ENCODE data around the gene MYH14. TPM values are rescaled to one million over a fixed set of nuclear protein-coding genes. Genes with fewer than 3 reads are reported as not detected.

MYH14 gene
- total and polyA plus RNA-seq, 9 donors = 0.23 to 82.1 (median 3.2) TPM

DNA sequence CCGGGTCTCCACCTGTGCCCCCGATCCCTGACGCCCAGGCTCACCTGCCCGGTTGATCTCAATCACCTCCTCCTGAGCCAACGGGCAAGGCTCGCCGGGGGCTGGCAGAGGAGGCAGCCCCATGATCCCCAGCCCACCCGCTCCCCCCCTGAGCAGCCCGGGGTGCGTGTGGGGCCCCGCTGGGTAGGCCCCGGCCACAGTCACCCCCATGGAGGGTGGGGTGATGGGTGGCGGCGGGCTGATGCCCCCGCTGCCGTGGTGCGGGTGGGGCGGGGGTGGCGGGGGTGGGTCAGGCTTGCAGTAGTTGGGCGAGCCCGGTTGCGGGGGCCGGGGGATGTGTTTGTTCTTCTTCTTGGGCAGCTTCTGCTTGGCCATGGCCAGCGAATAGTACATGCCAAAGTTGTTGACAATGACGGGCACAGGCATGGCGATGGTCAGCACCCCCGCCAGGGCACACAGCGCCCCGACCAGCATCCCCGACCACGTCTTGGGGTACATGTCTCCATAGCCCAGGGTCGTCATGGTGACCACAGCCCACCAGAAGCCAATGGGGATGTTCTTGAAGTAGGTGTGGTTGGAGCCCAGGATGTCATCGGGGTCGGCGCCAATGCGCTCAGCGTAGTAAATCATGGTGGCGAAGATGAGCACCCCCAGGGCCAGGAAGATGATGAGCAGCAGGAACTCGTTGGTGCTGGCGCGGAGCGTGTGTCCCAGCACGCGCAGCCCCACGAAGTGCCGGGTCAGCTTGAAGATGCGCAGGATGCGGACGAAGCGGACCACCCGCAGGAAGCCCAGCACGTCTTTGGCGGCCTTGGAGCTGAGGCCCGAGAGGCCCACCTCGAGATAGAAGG, 119.7 kb downstream of the MYH14 start:
- TF ChIP-seq, protein P1, sequence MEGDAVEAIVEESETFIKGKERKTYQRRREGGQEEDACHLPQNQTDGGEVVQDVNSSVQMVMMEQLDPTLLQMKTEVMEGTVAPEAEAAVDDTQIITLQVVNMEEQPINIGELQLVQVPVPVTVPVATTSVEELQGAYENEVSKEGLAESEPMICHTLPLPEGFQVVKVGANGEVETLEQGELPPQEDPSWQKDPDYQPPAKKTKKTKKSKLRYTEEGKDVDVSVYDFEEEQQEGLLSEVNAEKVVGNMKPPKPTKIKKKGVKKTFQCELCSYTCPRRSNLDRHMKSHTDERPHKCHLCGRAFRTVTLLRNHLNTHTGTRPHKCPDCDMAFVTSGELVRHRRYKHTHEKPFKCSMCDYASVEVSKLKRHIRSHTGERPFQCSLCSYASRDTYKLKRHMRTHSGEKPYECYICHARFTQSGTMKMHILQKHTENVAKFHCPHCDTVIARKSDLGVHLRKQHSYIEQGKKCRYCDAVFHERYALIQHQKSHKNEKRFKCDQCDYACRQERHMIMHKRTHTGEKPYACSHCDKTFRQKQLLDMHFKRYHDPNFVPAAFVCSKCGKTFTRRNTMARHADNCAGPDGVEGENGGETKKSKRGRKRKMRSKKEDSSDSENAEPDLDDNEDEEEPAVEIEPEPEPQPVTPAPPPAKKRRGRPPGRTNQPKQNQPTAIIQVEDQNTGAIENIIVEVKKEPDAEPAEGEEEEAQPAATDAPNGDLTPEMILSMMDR (IDR thresholded peaks at IDR 0.05) = no peak
- TF ChIP-seq EP300 (IDR thresholded peaks at IDR 0.05) = no peak
- TF ChIP-seq POLR2A (IDR thresholded peaks at IDR 0.05) = no peak
- DNase-seq = no peak
- no peaks in the 10 kb centered on the region for H3K4me1 ChIP-seq (ENCODE audit: insufficient read depth)
- H3K9me3 ChIP-seq = no peaks in the 10 kb centered on the region
- 90 to 91% (median 90%) methylated on average over 45 to 55 of the region's 55 CpGs for WGBS, 3 donors
- intact Hi-C loops (cut with DNase I) = no loop called here
- H3K4me3 ChIP-seq = no peak overlapping the region
- no peak overlapping the region for H3K27ac ChIP-seq
- no peaks in the 10 kb centered on the region for H3K36me3 ChIP-seq
- H3K27me3 ChIP-seq = no peaks in the 10 kb centered on the region

DNA sequence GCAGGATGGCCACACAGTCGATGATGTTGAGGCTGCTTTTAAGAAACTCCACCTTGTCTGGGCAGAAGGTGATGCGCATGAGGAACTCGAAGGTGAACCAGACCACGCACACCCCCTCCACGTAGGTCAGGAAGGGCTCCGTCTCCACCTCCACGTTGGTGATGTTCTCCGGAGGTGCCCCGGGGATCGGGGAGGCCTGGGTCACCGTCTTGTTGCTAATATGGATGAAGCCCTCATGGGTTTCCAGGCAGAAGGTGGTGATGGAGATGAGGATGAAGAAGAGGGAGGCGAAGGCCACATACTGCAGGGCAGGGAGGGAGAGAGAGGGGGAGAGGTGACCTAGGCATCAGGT, 120.3 kb downstream of the MYH14 start:
- Histone ChIP-seq H3K4me3 (no peak overlapping the region), H3K4me1 (ENCODE audit: insufficient read depth) (no peaks in the 10 kb centered on the region), H3K36me3 (no peaks in the 10 kb centered on the region), H3K27me3 (no peaks in the 10 kb centered on the region), H3K9me3 (no peaks in the 10 kb centered on the region), H3K27ac (no peak overlapping the region)
- 86 to 93% (median 87%) methylated on average over 12 of the region's 12 CpGs for whole genome bisulfite sequencing, 3 donors
- intact Hi-C loops (cut with DNase I) = no loop called here
- no peak for DNase-seq
- TF ChIP-seq POLR2A (IDR thresholded peaks at IDR 0.05) (no peak), EP300 (IDR thresholded peaks at IDR 0.05) (no peak)
- TF ChIP-seq, protein P1 (IDR thresholded peaks at IDR 0.05) = no peak

DNA sequence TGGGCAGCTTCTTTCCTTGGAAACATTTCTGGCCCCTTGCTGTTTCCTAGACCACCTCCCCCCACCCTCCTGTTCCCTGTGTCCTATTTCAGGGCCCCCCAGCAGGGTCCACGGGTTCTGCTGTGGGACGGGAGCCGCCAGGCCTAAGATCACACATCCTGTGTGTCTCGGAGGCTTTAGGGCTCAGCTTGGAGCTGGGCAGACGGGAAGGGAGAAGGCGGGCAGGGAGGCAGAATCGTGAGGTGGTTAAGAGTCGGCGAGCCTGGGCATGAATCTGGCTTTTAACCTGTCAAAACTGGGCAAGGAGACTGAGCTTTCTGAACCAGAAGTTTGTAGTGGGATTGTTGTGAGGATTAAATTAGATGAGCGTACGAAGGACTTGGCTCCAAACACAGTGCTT, 120.9 kb downstream of the MYH14 start:
- H3K4me3 ChIP-seq = no peak overlapping the region
- WGBS, 3 donors = 61 to 73% (median 61%) methylated on average over 11 of the region's 11 CpGs
- no peak overlapping the region for H3K27ac ChIP-seq
- H3K27me3 ChIP-seq = no peaks in the 10 kb centered on the region
- peaks cover 0 to 2% of the 10 kb centered on the region in 2 donors for H3K9me3 ChIP-seq
- no peaks in the 10 kb centered on the region for H3K4me1 ChIP-seq (ENCODE audit: insufficient read depth)
- intact Hi-C loops (cut with DNase I) = no loop called here
- DNase-seq = no peak
- H3K36me3 ChIP-seq = no peaks in the 10 kb centered on the region
- TF ChIP-seq POLR2A (IDR thresholded peaks at IDR 0.05) = no peak
- TF ChIP-seq, protein P1 (IDR thresholded peaks at IDR 0.05) = no peak

DNA sequence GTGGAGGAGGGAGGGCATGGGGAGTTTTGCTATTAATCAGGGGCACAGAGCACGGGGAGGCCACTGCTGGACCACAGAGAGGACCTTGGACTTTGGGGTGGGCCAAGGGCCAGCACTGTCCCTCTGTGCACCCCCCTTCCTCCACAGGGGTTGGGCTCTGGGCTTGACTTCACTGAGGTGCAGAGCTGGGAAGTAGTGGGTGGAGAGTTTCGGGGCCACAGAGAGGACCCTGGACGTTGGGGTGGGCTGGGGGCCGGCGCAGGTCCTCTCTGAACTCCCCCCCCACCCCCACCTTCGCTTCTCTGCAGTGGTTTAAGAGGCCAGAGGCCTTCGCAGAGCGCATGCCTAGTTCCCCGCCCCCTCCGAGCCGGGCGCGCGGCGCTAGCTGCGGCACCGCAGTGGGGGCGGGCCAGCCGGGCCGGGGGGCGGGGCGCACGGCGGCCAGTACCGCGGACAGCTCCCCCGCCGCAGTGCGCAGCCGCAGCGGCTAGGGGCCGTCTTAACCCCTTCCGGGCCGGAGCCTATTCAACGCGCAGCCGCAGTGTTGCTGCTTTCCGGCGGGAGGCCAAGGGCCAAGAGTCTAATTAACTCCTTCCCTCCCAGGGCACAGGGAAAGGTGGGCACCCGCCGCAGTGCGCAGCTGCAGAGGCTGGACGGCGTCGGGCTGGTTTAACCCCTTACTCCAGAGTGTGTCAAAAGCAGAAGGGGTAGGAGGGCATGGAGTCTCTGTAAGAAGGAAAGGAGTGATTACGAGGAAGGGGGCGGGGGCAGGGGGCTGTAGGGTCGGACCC, 122.1 kb downstream of the MYH14 start:
- no peaks in the 10 kb centered on the region for H3K36me3 ChIP-seq
- H3K4me3 ChIP-seq = no peak overlapping the region
- peak in 2 of 5 donors; percentile 52 to 59 for DNase-seq
- TF ChIP-seq, protein P1 (IDR thresholded peaks at IDR 0.05) = no peak
- 1 to 2% (median 2%) methylated on average over 24 to 48 of the region's 48 CpGs for WGBS, 3 donors
- H3K27me3 ChIP-seq = no peaks in the 10 kb centered on the region
- H3K9me3 ChIP-seq = peaks cover 0 to 5% of the 10 kb centered on the region in 2 donors
- intact Hi-C loops (cut with DNase I) = no loop called here
- H3K27ac ChIP-seq = no peak overlapping the region
- peaks cover 3% of the 10 kb centered on the region for H3K4me1 ChIP-seq (ENCODE audit: insufficient read depth)
